Keratinocyte (primary cell): ENCODE data around the gene MAST3. TPM values are rescaled to one million over a fixed set of nuclear protein-coding genes. Genes with fewer than 3 reads are reported as not detected.

Experiments
- DNase-seq: peaks from one replicate; pipeline ENCODE4 v3.0.0-alpha.2; 2011; ENCODE audit warnings: low read depth, missing footprints, low spot score
- FAIRE-seq: peaks from 2 replicates; lab custom pipeline; 2011; peaks lifted over from hg19 to GRCh38; lab: Jason Lieb, UNC
- H2AFZ ChIP-seq: 2 replicates; pipeline ENCODE4 v1.6.0; 2012; ENCODE audit warnings: low read length, control low read depth, inconsistent platforms; ENCODE audit not compliant: control insufficient read depth
- H3K27ac ChIP-seq: 2 replicates; pipeline ENCODE4 v1.5.1; 2011; ENCODE audit warnings: low read length; ENCODE audit not compliant: control insufficient read depth, insufficient read depth
- H3K27me3 ChIP-seq: 3 replicates; pipeline ENCODE4 v1.6.0; 2011; ENCODE audit warnings: low read length; ENCODE audit not compliant: control insufficient read depth, insufficient read depth; ENCODE audit errors: extremely low read depth
- H3K36me3 ChIP-seq, 2 experiments: 2 replicates in 1 of 2; 3 replicates in 1 of 2; pipeline ENCODE4 v1.5.1; 2011; ENCODE audit warnings: low read length in 2 of 2, mild to moderate bottlenecking in 1 of 2; ENCODE audit not compliant: control insufficient read depth in 2 of 2, insufficient read depth in 2 of 2; ENCODE audit errors: extremely low read depth in 1 of 2
- H3K4me1 ChIP-seq: 3 replicates; pipeline ENCODE4 v1.5.1; 2011; ENCODE audit warnings: low read length; ENCODE audit not compliant: control insufficient read depth, insufficient read depth; ENCODE audit errors: extremely low read depth
- H3K4me2 ChIP-seq: 3 replicates; pipeline ENCODE4 v1.6.0; 2011; ENCODE audit warnings: low read depth, low read length; ENCODE audit not compliant: control insufficient read depth, insufficient read depth; ENCODE audit errors: extremely low read depth
- H3K4me3 ChIP-seq, 3 experiments: fragments of 200-600 bp in 1 of 3; sonication (generic) in 1 of 3; 2 replicates in 2 of 3; 3 replicates in 1 of 3; pipeline ENCODE4 v1.5.1; 2011 to 2016; ENCODE audit warnings: low read length in 3 of 3, mild to moderate bottlenecking in 3 of 3, control low read depth in 2 of 3, inconsistent platforms in 1 of 3, low read depth in 1 of 3, mixed read lengths in 1 of 3, mixed run types in 1 of 3, moderate library complexity in 1 of 3; ENCODE audit not compliant: control insufficient read depth in 2 of 3, insufficient read depth in 2 of 3; ENCODE audit errors: extremely low read depth in 1 of 3
- H3K79me2 ChIP-seq: 2 replicates; pipeline ENCODE4 v1.6.0; 2012; ENCODE audit warnings: low read length; ENCODE audit not compliant: control insufficient read depth, insufficient read depth
- H3K9ac ChIP-seq: 3 replicates; pipeline ENCODE4 v1.6.0; 2011; ENCODE audit warnings: low read length; ENCODE audit not compliant: control insufficient read depth, insufficient read depth; ENCODE audit errors: extremely low read depth
- H3K9me1 ChIP-seq: 3 replicates; pipeline ENCODE4 v1.6.0; 2011; ENCODE audit warnings: low read length; ENCODE audit not compliant: control insufficient read depth, insufficient read depth; ENCODE audit errors: extremely low read depth
- H3K9me3 ChIP-seq: 2 replicates; pipeline ENCODE4 v1.5.1; 2012; ENCODE audit warnings: low read depth, low read length; ENCODE audit not compliant: control insufficient read depth
- H4K20me1 ChIP-seq: 3 replicates; pipeline ENCODE4 v1.6.0; 2011; ENCODE audit warnings: low read length; ENCODE audit not compliant: control insufficient read depth, insufficient read depth; ENCODE audit errors: extremely low read depth
- CTCF ChIP-seq, 3 experiments: IDR thresholded peaks in 1 of 3; conservative IDR thresholded peaks in 1 of 3; optimal IDR thresholded peaks in 1 of 3; 2 replicates in 2 of 3; 3 replicates in 1 of 3; pipeline versions ENCODE3 to v1.5.1; 2011; ENCODE audit warnings: low read length in 3 of 3, mild to moderate bottlenecking in 3 of 3, moderate library complexity in 2 of 3, control low read depth in 1 of 3, inconsistent platforms in 1 of 3; ENCODE audit not compliant: insufficient read depth in 2 of 3; ENCODE audit errors: extremely low read depth in 1 of 3
- EZH2 ChIP-seq: IDR thresholded peaks from one replicate; pipeline ENCODE4 v1.6.1; 2012; ENCODE audit warnings: inconsistent platforms, mild to moderate bottlenecking, low read length, moderate library complexity
- dilution Hi-C: fragments of 300-500 bp; cut with MboI; formaldehyde crosslinking; loops from one replicate; pipeline ENCODE4 v1.7.0; 2020; ENCODE audit warnings: low sequenced_read_pairs; ENCODE audit not compliant: extremely low pct_ligation_motif_present
- polyA plus RNA-seq, 5 experiments: library from polyadenylated mRNA; depleted of rRNA in 3 of 5; stranded (reverse) in 3 of 5; stranded (forward) in 1 of 5; unstranded in 1 of 5; fragments of >200 nt; gene quantifications; 1 replicate in 1 of 5; 2 replicates in 3 of 5; 3 replicates in 1 of 5; pipeline versions ENCODE4 v1.2.1 to v1.2.3, GENCODE V29; 2011 to 2012; ENCODE audit warnings: missing spikeins in 2 of 5, low read depth in 1 of 5, low replicate concordance in 1 of 5

The MAST3 gene
- polyA plus RNA-seq, 1 donor (not counting 4 experiments of a cell fraction or from before 2014, with no cell fraction given) = 0.73 TPM

- Histone ChIP-seq H3K79me2 (no peaks in the 10 kb centered on the region), H3K36me3 (peaks cover 0 to 10% of the 10 kb centered on the region in 2 experiments), H3K27me3 (no peaks in the 10 kb centered on the region), H3K9ac (no peak overlapping the region), H3K27ac (no peak overlapping the region), H2AFZ (no peak overlapping the region), H3K4me3 (no peak overlapping the region), H4K20me1 (no peaks in the 10 kb centered on the region), H3K4me2 (no peak overlapping the region), H3K9me1 (no peaks in the 10 kb centered on the region), H3K4me1 (peaks cover 6% of the 10 kb centered on the region), H3K9me3 (no peaks in the 10 kb centered on the region)
- dilution Hi-C loops = no loop called here
- no peak for FAIRE-seq
- DNase-seq = no peak
- TF ChIP-seq EZH2 = no peak
- no peak for TF ChIP-seq CTCF (optimal IDR thresholded peaks at IDR 0.05 in 1 of 3, IDR thresholded peaks at IDR 0.05 in 1 of 3, conservative IDR thresholded peaks at IDR 0.05 in 1 of 3; ENCODE audit: extremely low read depth in 1 of 3, insufficient read depth in 2 of 3, low read length in 3 of 3)
Observed at GRCh38 chr19:18147396-18147795, 49.8 kb downstream of the MAST3 start.

DNA sequence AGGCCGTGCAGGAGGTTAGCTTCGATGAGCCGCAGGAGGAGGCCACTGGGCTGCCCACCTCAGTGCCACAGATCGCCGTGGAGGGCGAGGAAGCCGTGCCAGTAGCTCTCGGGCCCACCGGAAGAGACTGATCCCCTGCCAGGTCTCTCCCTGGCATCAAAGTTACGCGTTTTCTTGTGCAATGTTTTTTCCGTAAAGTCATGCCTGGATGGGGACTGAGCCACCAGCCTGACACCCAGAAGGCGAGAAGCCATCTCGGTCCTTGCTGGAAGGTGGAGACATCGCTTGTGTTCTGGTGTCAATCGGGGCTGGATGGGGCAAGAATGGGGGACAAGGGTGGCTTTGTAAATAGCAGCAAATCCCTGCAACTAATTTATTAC lies 52.0 kb downstream of the MAST3 start:
- H3K36me3 ChIP-seq = peaks cover 0 to 7% of the 10 kb centered on the region in 2 experiments
- DNase-seq = no peak
- H3K9me3 ChIP-seq = no peaks in the 10 kb centered on the region
- no peak overlapping the region for H3K9ac ChIP-seq
- H3K9me1 ChIP-seq = no peaks in the 10 kb centered on the region
- dilution Hi-C loops = no loop called here
- peaks cover 12% of the 10 kb centered on the region for H3K79me2 ChIP-seq
- H3K4me1 ChIP-seq = peaks cover 15% of the 10 kb centered on the region
- no peak overlapping the region for H3K4me3 ChIP-seq
- H3K27ac ChIP-seq = no peak overlapping the region
- no peaks in the 10 kb centered on the region for H3K27me3 ChIP-seq
- no peak for FAIRE-seq
- no peak overlapping the region for H2AFZ ChIP-seq
- peak overlapping the region; percentile 17 for H3K4me2 ChIP-seq
- no peaks in the 10 kb centered on the region for H4K20me1 ChIP-seq
- no peak for TF ChIP-seq EZH2
- no peak for TF ChIP-seq CTCF (optimal IDR thresholded peaks at IDR 0.05 in 1 of 3, IDR thresholded peaks at IDR 0.05 in 1 of 3, conservative IDR thresholded peaks at IDR 0.05 in 1 of 3; ENCODE audit: extremely low read depth in 1 of 3, insufficient read depth in 2 of 3, low read length in 3 of 3)
